GM21381 (cell line): ENCODE data around the gene NSMF.
"Not testable (repeated sequence)": the region's sequence is repeated elsewhere in the genome, so short reads cannot be mapped to it uniquely, and the experiment has no call there.

Source experiments
- ATAC-seq: cut with Tn5 transposase; IDR thresholded peaks from one replicate; pipeline ENCODE4 v1.9.1; 2021; ENCODE audit warnings: mild to moderate bottlenecking, moderate library complexity; ENCODE audit not compliant: unreplicated experiment

Gene NSMF

GRCh38 chr9:137417161-137418021 lies 41.7 kb downstream of the NSMF start:
- no peak for ATAC-seq

GRCh38 chr9:137416563-137417151 lies 42.5 kb downstream of the NSMF start:
- ATAC-seq, result no peak

GRCh38 chr9:137416006-137416562 lies 43.0 kb downstream of the NSMF start:
- no peak for ATAC-seq

- no peak for ATAC-seq
Observed at GRCh38 chr9:137415451-137415850, 43.7 kb downstream of the NSMF start.

GRCh38 chr9:137412431-137412830 lies 46.7 kb downstream of the NSMF start:
- ATAC-seq, result no peak

DNA sequence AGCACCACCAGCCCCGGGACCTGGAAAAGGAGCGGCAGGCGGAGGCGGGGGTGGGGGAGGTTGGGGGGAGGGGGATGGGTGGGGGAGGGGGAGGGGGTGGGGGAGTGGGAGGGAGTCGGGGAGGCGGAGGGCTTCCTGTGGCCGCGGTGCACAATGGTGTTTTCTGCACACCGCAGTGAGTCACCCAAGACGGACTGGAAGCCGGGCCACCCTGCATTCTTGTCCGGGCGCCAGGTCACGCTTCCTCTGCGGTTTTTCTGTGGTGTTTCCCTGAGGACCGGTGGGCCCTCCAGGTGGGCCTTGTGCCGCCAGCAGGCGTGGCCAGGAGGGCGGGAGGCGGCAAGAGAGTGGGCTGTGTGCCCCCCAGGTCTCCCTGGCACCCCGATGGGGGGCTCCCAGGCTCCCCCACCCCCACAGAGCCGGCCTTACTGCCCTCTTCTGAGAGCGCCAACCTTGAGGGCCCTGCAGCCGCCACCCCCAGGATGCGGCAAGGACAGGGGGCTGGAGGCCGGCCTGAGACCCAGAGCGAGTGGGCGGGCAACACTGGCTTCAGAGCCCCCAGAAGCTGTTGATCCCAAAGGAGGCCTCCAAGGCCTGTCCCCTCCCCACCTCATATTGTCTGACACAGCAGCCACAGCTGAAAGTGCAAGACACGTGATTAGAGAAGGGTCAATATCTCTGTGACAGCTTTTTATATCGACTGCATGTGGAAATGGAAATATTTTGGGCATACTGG lies 47.3 kb downstream of the NSMF start:
- ATAC-seq, result no peak

- ATAC-seq, result no peak
Observed at GRCh38 chr9:137411260-137411644, 47.9 kb downstream of the NSMF start.

DNA sequence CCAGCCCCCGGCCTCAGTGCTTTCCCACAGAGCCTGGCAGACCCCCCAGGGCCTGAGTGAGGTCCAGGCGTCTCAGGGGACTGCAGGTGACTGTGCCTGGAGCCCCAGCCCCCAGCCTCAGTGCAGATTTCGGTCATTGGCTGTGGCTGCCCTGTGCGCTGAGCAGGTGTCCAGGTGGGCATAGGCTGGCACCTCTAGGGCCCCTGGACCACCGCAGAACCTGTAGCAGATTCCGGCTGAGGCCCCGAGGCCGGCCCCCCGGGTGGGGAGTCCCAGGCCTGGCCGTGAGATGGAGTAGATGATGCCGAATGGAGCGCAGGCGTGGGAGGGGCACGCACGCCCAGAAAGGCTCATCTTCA lies 48.3 kb downstream of the NSMF start:
- ATAC-seq, result no peak

- ATAC-seq, result not testable (repeated sequence)
Observed at GRCh38 chr9:137410236-137410890, 48.8 kb downstream of the NSMF start.

- ATAC-seq, result no peak
Observed at GRCh38 chr9:137409515-137409914, 49.6 kb downstream of the NSMF start.

DNA sequence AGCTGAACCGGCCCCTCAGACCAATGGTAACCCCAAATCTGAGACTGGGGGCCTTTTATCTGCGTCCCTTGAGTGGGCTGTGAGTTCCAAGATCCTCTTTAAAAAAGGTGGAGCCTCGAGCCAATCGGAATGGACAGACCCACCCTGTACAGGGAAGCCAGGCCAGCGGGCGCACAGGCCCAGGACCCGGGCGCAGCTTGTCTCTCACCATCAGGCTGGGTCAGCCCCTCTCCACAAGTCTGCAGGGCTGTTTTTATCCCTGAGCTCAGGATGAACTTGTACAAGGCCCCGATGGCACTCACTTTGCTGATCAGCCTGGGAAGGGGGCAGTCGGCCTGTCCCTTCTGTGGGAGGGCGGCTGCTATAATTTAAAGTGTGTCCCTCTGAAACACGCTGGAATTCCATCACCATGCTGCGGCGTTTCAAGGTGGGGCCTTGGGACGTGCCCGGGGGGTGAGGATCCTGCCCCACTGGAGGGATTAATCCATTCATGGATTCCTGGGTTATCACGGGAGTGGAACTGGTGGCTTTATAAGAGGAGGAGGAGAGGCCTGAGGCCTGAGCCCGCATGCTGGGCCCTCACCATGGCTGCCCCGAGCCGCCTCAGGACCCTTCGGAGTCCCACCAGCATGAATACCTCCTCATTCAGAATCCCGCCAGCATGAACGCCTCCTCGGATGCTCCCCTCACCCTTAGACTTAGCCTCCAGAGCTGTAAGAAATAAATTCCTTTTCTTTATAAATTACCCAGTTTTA lies 50.3 kb downstream of the NSMF start:
- no peak for ATAC-seq

GRCh38 chr9:137407590-137408300 lies 51.4 kb downstream of the NSMF start:
- no peak for ATAC-seq

DNA sequence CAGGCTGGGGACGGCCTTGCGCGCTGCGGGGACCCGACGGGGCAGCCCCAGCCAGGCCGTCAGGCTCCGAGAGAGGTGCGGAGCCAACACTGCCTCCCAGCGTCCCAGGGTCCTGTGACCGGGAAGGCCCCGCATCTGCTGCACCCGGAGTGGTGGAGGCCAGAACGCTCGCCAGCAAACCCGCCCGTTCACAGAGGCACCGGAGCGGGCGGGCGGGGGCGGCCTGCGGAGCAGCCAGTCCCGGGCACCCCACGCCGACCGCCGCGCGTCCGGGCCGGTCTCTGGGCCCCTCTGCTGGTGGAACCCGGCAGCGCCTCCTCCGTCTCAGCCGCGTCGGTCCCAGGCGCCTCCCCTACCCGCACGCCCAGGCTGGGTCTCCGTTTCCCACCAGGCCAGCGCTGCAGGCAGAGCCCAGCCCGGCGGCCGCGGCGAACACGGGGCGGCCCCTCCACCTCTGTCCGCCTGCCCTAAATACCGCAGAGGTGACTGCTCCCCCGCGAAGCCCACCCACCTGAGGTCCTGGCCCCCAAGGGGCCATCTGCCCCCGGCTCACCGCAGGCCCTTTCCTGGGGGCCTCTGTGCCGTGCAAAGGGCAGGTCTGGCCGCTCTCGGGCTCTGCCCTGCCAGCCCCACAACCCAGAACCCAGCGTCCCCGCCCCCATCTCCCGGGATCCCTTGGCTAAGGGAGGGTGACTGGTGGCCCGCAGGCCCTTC lies 52.1 kb downstream of the NSMF start:
- ATAC-seq, result no peak

DNA sequence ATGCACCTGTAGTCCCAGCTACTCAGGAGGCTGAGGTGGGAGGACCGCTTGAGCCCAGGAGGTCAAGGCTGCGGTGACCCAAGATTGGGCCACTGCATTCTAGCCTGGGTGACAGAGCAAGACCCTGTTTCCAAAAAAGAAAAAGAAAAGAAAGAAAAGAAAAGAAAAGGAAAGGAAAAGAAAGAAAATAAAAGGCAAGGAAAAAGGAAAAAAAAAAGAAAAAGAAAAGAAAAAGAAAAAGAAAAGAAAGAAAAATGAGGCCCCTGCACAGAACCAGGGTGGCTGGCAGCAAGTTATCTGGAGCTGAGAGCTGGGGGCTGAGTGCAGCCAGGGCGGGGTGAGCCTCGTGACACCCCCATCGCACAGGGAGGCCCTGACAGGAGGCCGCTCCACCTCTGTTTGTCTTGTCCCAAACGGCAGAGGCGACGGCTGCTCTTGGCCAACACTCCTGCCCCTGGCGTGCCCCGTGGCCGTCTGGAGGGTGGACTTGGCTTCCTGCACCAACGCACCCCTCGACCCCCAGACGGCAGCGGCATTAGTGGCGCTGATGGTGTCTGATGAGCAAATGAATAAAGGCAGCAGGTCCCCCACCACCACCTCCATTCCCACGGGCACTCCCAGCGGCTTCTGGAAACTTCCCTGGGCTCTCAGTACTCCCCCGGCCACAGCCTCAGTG lies 52.9 kb downstream of the NSMF start:
- ATAC-seq, result no peak

DNA sequence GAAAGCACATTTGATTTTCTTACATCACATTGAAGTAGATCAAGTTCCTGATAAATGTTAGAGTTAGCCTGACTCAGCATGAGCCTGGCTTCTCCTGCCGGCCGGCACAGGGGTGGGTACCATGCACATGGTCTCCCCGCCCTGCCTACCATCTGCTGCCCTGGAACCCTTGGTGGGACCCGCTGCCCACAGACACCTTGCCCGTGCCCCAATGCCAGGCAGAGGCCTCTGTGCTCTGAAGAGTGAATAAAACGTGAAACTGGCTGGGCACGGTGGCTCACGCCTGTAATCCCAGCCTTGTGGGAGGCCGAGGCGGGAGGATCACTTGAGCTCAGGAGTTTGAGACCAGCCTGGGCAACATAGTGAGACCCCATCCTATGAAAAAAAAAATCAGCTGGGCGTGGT lies 53.5 kb downstream of the NSMF start:
- no peak for ATAC-seq

- no peak for ATAC-seq
Observed at GRCh38 chr9:137404961-137405567, 54.1 kb downstream of the NSMF start.

- no peak for ATAC-seq
Observed at GRCh38 chr9:137403269-137403668, 55.9 kb downstream of the NSMF start.

DNA sequence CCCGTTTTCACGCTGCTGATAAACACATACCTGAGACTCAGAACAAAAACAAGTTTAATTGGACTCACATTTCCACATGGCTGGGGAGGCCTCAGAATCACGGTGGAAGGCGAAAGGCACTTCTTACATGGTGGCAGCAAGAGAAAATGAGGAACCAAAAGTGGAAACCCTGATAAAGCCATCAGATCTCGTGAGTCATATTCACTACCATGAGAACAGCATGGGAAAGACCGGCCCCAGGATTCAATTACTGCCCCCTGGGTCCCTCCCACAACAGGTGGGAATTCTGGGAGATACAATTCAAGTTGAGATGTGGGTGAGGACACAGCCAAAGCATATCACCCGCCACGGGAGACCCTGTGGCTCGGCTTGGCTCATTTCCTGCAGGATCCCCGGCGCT lies 56.4 kb downstream of the NSMF start:
- no peak for ATAC-seq
